GM12891 (cell line): ENCODE data around the gene THEM5.

Experiments
- DNase-seq: peaks from one replicate; pipeline ENCODE4 v3.0.0; 2011; ENCODE audit warnings: low spot score; ENCODE audit not compliant: insufficient read length
- FAIRE-seq: peaks from 2 replicates; lab custom pipeline; 2011; peaks lifted over from hg19 to GRCh38; lab: Jason Lieb, UNC
- PAX5 ChIP-seq: IDR thresholded peaks from 2 replicates; pipeline ENCODE4 v1.6.1; 2011; ENCODE audit warnings: low read length, moderate library complexity, mild to moderate bottlenecking; ENCODE audit not compliant: insufficient read depth, severe bottlenecking
- POLR2A ChIP-seq: IDR thresholded peaks from 2 replicates; pipeline ENCODE4 v1.6.1; 2011; ENCODE audit warnings: low read depth, low read length, control low read depth
- POLR2AphosphoS5 ChIP-seq: IDR thresholded peaks from 2 replicates; pipeline ENCODE4 v1.6.1; 2011; ENCODE audit warnings: low read depth, low read length, control low read depth
- POU2F2 ChIP-seq: IDR thresholded peaks from 2 replicates; pipeline ENCODE4 v1.6.1; 2011; ENCODE audit warnings: low read depth, mild to moderate bottlenecking, control low read depth, low read length, moderate library complexity
- SPI1 ChIP-seq: IDR thresholded peaks from 2 replicates; pipeline ENCODE4 v1.6.1; 2011; ENCODE audit warnings: low read depth, low read length, control low read depth
- TAF1 ChIP-seq: IDR thresholded peaks from 2 replicates; pipeline ENCODE4 v1.6.1; 2011; ENCODE audit warnings: low read depth, low read length, control low read depth

THEM5 gene

GRCh38 chr1:151831256-151831591, 22.3 kb downstream of the THEM5 start:
- TF ChIP-seq POU2F2 (no peak), TAF1 (no peak), SPI1 (no peak), PAX5 (no peak), POLR2A (no peak), POLR2AphosphoS5 (no peak)
- no peak for FAIRE-seq

GRCh38 chr1:151830055-151830454, 23.5 kb downstream of the THEM5 start:
- DNase-seq (no peak), FAIRE-seq (no peak)
- TF ChIP-seq SPI1 (no peak), POLR2A (no peak), TAF1 (no peak), POU2F2 (no peak), POLR2AphosphoS5 (no peak), PAX5 (no peak)

More at GRCh38 chr1:151831256-151831591, 22.3 kb downstream of the THEM5 start:
- DNase-seq = no peak

- TF ChIP-seq TAF1 (no peak), POLR2AphosphoS5 (no peak), POLR2A (no peak), SPI1 (no peak), PAX5 (no peak), POU2F2 (no peak)
- DNase-seq (no peak), FAIRE-seq (no peak)
These were observed 24.0 kb downstream of the THEM5 start for GRCh38 chr1:151829352-151830046.

GRCh38 chr1:151828921-151829320, 24.6 kb downstream of the THEM5 start:
- FAIRE-seq = no peak
- DNase-seq = no peak
- TF ChIP-seq POLR2AphosphoS5 = no peak
- TF ChIP-seq PAX5 = no peak
- TF ChIP-seq POU2F2 = no peak
- no peak for TF ChIP-seq POLR2A
- TF ChIP-seq SPI1 = no peak
- TF ChIP-seq TAF1 = no peak

GRCh38 chr1:151827853-151828252, 25.7 kb downstream of the THEM5 start:
- DNase-seq (no peak), FAIRE-seq (no peak)
- TF ChIP-seq PAX5 (no peak), TAF1 (no peak), SPI1 (no peak), POU2F2 (no peak), POLR2A (no peak), POLR2AphosphoS5 (no peak)

GRCh38 chr1:151825751-151826660, 27.5 kb downstream of the THEM5 start:
- FAIRE-seq (no peak), DNase-seq (no peak)
- no peak for TF ChIP-seq POLR2A
- no peak for TF ChIP-seq TAF1
- no peak for TF ChIP-seq PAX5
- no peak for TF ChIP-seq SPI1
- no peak for TF ChIP-seq POU2F2
- no peak for TF ChIP-seq POLR2AphosphoS5

- no peak for TF ChIP-seq PAX5
- no peak for TF ChIP-seq TAF1
- no peak for TF ChIP-seq POLR2A
- TF ChIP-seq SPI1 = no peak
- TF ChIP-seq POU2F2 = no peak
- no peak for TF ChIP-seq POLR2AphosphoS5
- no peak for FAIRE-seq
- no peak for DNase-seq
These were observed 28.3 kb downstream of the THEM5 start for GRCh38 chr1:151825204-151825603.

- FAIRE-seq (no peak), DNase-seq (no peak)
- no peak for TF ChIP-seq POLR2A
These were observed 30.3 kb downstream of the THEM5 start for GRCh38 chr1:151823175-151823574.

GRCh38 chr1:151822404-151822803, 31.1 kb downstream of the THEM5 start:
- TF ChIP-seq PAX5 (no peak), POU2F2 (no peak), POLR2A (no peak), SPI1 (no peak), POLR2AphosphoS5 (no peak), TAF1 (no peak)
- no peak for DNase-seq
- FAIRE-seq = no peak

GRCh38 chr1:151820940-151821339, 32.6 kb downstream of the THEM5 start:
- DNase-seq (no peak), FAIRE-seq (no peak)
- no peak for TF ChIP-seq TAF1
- no peak for TF ChIP-seq POU2F2
- no peak for TF ChIP-seq POLR2AphosphoS5
- TF ChIP-seq POLR2A = no peak
- TF ChIP-seq SPI1 = no peak
- no peak for TF ChIP-seq PAX5
